Measurements from ENCODE around the gene CCDC136.

Gene CCDC136

GRCh38 chr7:128758553-128758952 is 33.2 kb upstream of the CCDC136 start:
- no peak overlapping the region for H3K4me3 Mint-ChIP-seq
- no peak overlapping the region for H3K27ac Mint-ChIP-seq
- TF ChIP-seq CTCF (IDR thresholded peaks at IDR 0.05; ENCODE audit: unreplicated experiment in 3 of 3) = no peak
- H3K36me3 Mint-ChIP-seq (ENCODE audit: low read depth) = peaks cover 73% of the 10 kb centered on the region
- H3K9me3 Mint-ChIP-seq = no peaks in the 10 kb centered on the region
- peaks cover 29% of the 10 kb centered on the region for H3K4me1 Mint-ChIP-seq
- no peaks in the 10 kb centered on the region for H3K27me3 Mint-ChIP-seq (ENCODE audit: low read depth)

- no peaks in the 10 kb centered on the region for H3K9me3 Mint-ChIP-seq
- peaks cover 68% of the 10 kb centered on the region for H3K36me3 Mint-ChIP-seq (ENCODE audit: low read depth)
- no peak overlapping the region for H3K27ac Mint-ChIP-seq
- H3K27me3 Mint-ChIP-seq (ENCODE audit: low read depth) = no peaks in the 10 kb centered on the region
- H3K4me3 Mint-ChIP-seq = no peak overlapping the region
- no peak for TF ChIP-seq CTCF (IDR thresholded peaks at IDR 0.05; ENCODE audit: unreplicated experiment in 3 of 3)
- peaks cover 25% of the 10 kb centered on the region for H3K4me1 Mint-ChIP-seq
These were observed 32.5 kb upstream of the CCDC136 start for GRCh38 chr7:128759242-128759641.

- Mint-ChIP-seq H3K4me1 (no peaks in the 10 kb centered on the region), H3K27me3 (ENCODE audit: low read depth) (no peaks in the 10 kb centered on the region), H3K27ac (peak overlapping the region in 1 of 3 experiments; percentile 74), H3K9me3 (no peaks in the 10 kb centered on the region), H3K36me3 (ENCODE audit: low read depth) (peaks cover 58% of the 10 kb centered on the region), H3K4me3 (no peak overlapping the region)
- TF ChIP-seq CTCF (IDR thresholded peaks at IDR 0.05; ENCODE audit: unreplicated experiment in 3 of 3) = no peak
These were observed 28.2 kb upstream of the CCDC136 start for GRCh38 chr7:128763541-128763940.

GRCh38 chr7:128767475-128768110 is 24.2 kb upstream of the CCDC136 start:
- Mint-ChIP-seq H3K27me3 (ENCODE audit: low read depth) (no peaks in the 10 kb centered on the region), H3K36me3 (ENCODE audit: low read depth) (peaks cover 68% of the 10 kb centered on the region), H3K4me1 (peaks cover 19% of the 10 kb centered on the region), H3K9me3 (no peaks in the 10 kb centered on the region), H3K4me3 (no peak overlapping the region), H3K27ac (no peak overlapping the region)
- no peak for TF ChIP-seq CTCF (IDR thresholded peaks at IDR 0.05; ENCODE audit: unreplicated experiment in 3 of 3)

- no peaks in the 10 kb centered on the region for H3K27me3 Mint-ChIP-seq (ENCODE audit: low read depth)
- no peak overlapping the region for H3K4me3 Mint-ChIP-seq
- no peak for TF ChIP-seq CTCF (IDR thresholded peaks at IDR 0.05; ENCODE audit: unreplicated experiment in 3 of 3)
- H3K36me3 Mint-ChIP-seq (ENCODE audit: low read depth) = peaks cover 83% of the 10 kb centered on the region
- peaks cover 19% of the 10 kb centered on the region for H3K4me1 Mint-ChIP-seq
- peaks cover 5% of the 10 kb centered on the region for H3K9me3 Mint-ChIP-seq
- H3K27ac Mint-ChIP-seq = no peak overlapping the region
These were observed 21.5 kb upstream of the CCDC136 start for GRCh38 chr7:128770233-128770632.

- no peak for TF ChIP-seq CTCF (IDR thresholded peaks at IDR 0.05; ENCODE audit: unreplicated experiment in 3 of 3)
- Mint-ChIP-seq H3K9me3 (peaks cover 18% of the 10 kb centered on the region), H3K27me3 (ENCODE audit: low read depth) (no peaks in the 10 kb centered on the region), H3K4me1 (peaks cover 19% of the 10 kb centered on the region), H3K27ac (no peak overlapping the region), H3K36me3 (ENCODE audit: low read depth) (peaks cover 77% of the 10 kb centered on the region), H3K4me3 (no peak overlapping the region)
These were observed 18.2 kb upstream of the CCDC136 start for GRCh38 chr7:128773604-128774003.

All from nephron (organoid).